Fibroblast of mammary gland (primary cell): ENCODE results near the gene CACNG4.

Experiments used
- DNase-seq: peaks from one replicate; pipeline ENCODE4 v3.0.0-alpha.2; 2010; ENCODE audit warnings: low read depth
- H3K4me3 ChIP-seq: 2 replicates; pipeline ENCODE4 v1.5.1; 2011; ENCODE audit warnings: low read depth, mild to moderate bottlenecking, low read length, moderate library complexity; ENCODE audit not compliant: control insufficient read depth
- CTCF ChIP-seq: conservative IDR thresholded peaks from 2 replicates; pipeline ENCODE4 v1.5.1; 2011; ENCODE audit warnings: low read depth, low read length, inconsistent platforms; ENCODE audit not compliant: control insufficient read depth, insufficient read depth

Gene CACNG4

DNA sequence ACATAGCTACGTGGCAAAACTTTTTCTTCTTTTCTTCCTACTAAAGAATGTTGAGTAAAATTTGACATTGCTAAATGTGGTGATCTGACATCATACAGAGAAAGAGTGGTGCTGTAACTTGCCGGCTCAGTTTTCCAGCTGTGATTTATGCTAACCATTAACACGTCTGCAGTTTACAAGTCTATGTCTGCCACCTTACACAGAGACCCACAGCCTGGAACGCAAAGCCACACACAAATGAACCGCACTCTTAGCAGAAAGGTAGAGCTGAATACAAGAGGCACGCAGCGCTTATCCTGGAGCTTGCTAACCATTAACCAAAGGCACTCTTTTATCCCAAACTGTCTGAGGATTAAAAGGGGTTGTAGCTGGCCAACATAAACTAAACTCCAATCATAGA is 111.8 kb downstream of the CACNG4 start:
- no peak for TF ChIP-seq CTCF

DNA sequence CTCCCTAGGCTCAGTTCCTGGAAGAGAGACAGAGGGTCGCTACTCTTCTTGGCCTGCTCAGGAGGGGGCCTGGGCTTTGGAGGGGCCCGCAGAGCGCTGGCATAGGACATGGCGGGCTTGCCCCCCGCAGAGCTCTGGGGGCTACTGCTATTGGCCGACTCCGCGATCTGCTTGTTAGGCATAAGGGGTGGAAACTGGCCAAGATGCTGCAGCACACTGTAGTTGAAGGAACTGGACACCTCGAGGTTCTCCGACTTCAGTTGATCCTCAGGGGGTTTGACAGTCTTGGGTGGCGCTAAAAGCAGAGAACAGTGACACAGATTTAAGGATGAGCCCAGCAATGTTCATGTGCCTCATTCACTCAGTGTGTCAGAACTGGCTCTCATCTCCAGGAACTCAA is 113.8 kb downstream of the CACNG4 start:
- no peak overlapping the region for H3K4me3 ChIP-seq
- no peak for DNase-seq
- no peak for TF ChIP-seq CTCF

More for the DNA sequence above, 111.8 kb downstream of the CACNG4 start:
- DNase-seq, result no peak
- H3K4me3 ChIP-seq, result no peak overlapping the region

GRCh38 chr17:67079491-67079890 is 115.0 kb downstream of the CACNG4 start:
- DNase-seq, result no peak
- no peak for TF ChIP-seq CTCF
- H3K4me3 ChIP-seq, result no peak overlapping the region

DNA sequence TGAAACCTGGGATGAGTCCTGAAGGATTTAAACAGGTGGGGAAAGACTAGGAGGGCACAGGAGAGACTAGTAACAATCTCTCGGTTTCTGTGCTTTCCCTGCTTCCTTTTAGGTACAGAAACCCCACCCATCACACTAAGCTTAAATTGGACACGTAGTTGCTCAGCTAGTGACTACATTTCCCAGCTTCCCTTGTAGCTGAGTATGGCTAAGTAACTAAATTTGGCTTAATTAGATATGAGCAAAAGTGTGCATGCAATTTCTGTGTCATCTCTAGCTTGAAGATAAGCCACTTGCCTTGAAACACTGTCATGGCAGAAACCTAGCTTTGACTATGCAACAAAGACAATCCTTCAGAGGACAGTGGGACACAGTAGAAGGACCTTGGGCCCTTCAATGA is 116.3 kb downstream of the CACNG4 start:
- DNase-seq, result no peak
- H3K4me3 ChIP-seq, result no peak overlapping the region
- TF ChIP-seq CTCF, result no peak

DNA sequence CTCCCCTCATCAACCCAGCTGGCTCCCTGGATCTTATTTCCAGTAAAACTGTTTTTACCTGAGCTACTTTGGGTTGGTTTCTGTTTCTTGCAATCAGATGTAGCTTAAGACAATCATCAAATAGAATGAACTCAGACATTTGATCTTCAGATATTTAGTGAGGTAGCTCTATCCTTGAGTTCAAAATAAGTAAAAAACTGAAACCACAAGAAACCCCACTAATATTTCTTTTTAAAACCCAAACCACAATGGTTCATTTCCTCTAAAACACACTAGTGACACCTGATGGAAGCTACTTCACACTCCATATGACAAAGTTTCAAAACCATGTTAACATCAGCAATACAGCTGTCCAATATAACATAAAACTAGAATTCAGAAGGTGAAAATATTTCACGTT is 117.6 kb downstream of the CACNG4 start:
- TF ChIP-seq CTCF, result no peak
- no peak overlapping the region for H3K4me3 ChIP-seq
- DNase-seq, result no peak
